Thoracic aorta (tissue), 2 donors: Measurements from ENCODE around the gene SPACA6. TPM values are rescaled to one million over a fixed set of nuclear protein-coding genes. Genes with fewer than 3 reads are reported as not detected.

ENCODE experiments used
- ATAC-seq: fragments of 150-250 bp; one replicate; pipeline ENCODE4 v1.8.0; 2017; ENCODE audit warnings: low read depth; ENCODE audit not compliant: insufficient number of reproducible peaks, low FRiP score
- DNase-seq: peaks from one replicate; pipeline ENCODE4 v3.0.0-alpha.2; 2020; ENCODE audit warnings: low spot score
- H3K27ac ChIP-seq, 2 donors: fragments of 200-600 bp; sonication (generic); 1 replicate in 1 of 2; 2 replicates in 1 of 2; pipeline ENCODE4 v1.5.1; 2016; ENCODE audit warnings: mild to moderate bottlenecking in 2 of 2, moderate library complexity in 2 of 2
- H3K27me3 ChIP-seq: fragments of 200-600 bp; sonication (generic); replicated peaks from 2 replicates; pipeline ENCODE4 v1.6.0; 2016; ENCODE audit warnings: mild to moderate bottlenecking; ENCODE audit not compliant: insufficient read depth
- H3K36me3 ChIP-seq: fragments of 200-600 bp; sonication (generic); one replicate; pipeline ENCODE4 v1.5.1; 2016
- H3K4me1 ChIP-seq, 2 donors: fragments of 200-600 bp; sonication (generic); 1 replicate in 1 of 2; 2 replicates in 1 of 2; pipeline versions ENCODE4 v1.5.1 to v1.6.0; 2016; ENCODE audit warnings: low read depth in 2 of 2, mild to moderate bottlenecking in 1 of 2; ENCODE audit not compliant: control insufficient read depth in 1 of 2
- H3K4me3 ChIP-seq: fragments of 200-600 bp; sonication (generic); 2 replicates; pipeline ENCODE4 v1.5.1; 2016; ENCODE audit warnings: mild to moderate bottlenecking
- H3K9me3 ChIP-seq: fragments of 200-600 bp; sonication (generic); 2 replicates; pipeline ENCODE4 v1.5.1; 2016
- CTCF ChIP-seq: fragments of 200-600 bp; sonication (generic); IDR thresholded peaks from one replicate; pipeline ENCODE4 v1.5.1; 2019; ENCODE audit warnings: antibody characterized with exemption
- total RNA-seq, 2 donors: library from RNA; depleted of rRNA; stranded (reverse); fragments of >200 nt; gene quantifications; one replicate each; pipeline versions ENCODE4 v1.1.0 to v1.2.3, GENCODE V29; 2016

Gene SPACA6
- total RNA-seq, 2 donors from 2014 or later: 24.1 to 72.4 TPM

- DNase-seq: no peak
- H3K27ac ChIP-seq: no peak overlapping the region
- TF ChIP-seq CTCF: no peak
These were observed 13.2 kb downstream of the SPACA6 start for GRCh38 chr19:51706296-51706695.

GRCh38 chr19:51706885-51707284, 13.8 kb downstream of the SPACA6 start:
- Histone ChIP-seq H3K4me1 (peaks cover 15 to 35% of the 10 kb centered on the region in 2 donors), H3K27me3 (no peaks in the 10 kb centered on the region), H3K27ac (no peak overlapping the region), H3K36me3 (no peaks in the 10 kb centered on the region), H3K4me3 (no peak overlapping the region), H3K9me3 (no peaks in the 10 kb centered on the region)
- DNase-seq (no peak), ATAC-seq (no peak)
- no peak for TF ChIP-seq CTCF

More at GRCh38 chr19:51706296-51706695, 13.2 kb downstream of the SPACA6 start:
- Histone ChIP-seq H3K4me1 (peaks cover 15 to 35% of the 10 kb centered on the region in 2 donors), H3K27me3 (no peaks in the 10 kb centered on the region), H3K9me3 (no peaks in the 10 kb centered on the region), H3K4me3 (no peak overlapping the region), H3K36me3 (no peaks in the 10 kb centered on the region)
- no peak for ATAC-seq

- no peak for ATAC-seq
- Histone ChIP-seq H3K27me3 (no peaks in the 10 kb centered on the region), H3K36me3 (no peaks in the 10 kb centered on the region), H3K4me3 (no peak overlapping the region), H3K4me1 (peaks cover 9 to 16% of the 10 kb centered on the region in 2 donors), H3K9me3 (no peaks in the 10 kb centered on the region), H3K27ac (no peak overlapping the region)
- DNase-seq: no peak
- TF ChIP-seq CTCF: no peak
These were observed 15.7 kb downstream of the SPACA6 start for GRCh38 chr19:51708811-51709210.

- Histone ChIP-seq H3K9me3 (no peaks in the 10 kb centered on the region), H3K27ac (no peak overlapping the region), H3K4me3 (no peak overlapping the region), H3K36me3 (no peaks in the 10 kb centered on the region), H3K27me3 (no peaks in the 10 kb centered on the region), H3K4me1 (peaks cover 7 to 13% of the 10 kb centered on the region in 2 donors)
- TF ChIP-seq CTCF: no peak
- no peak for DNase-seq
- ATAC-seq: no peak
These were observed 16.4 kb downstream of the SPACA6 start for GRCh38 chr19:51709575-51709974.

GRCh38 chr19:51710163-51710562, 17.0 kb downstream of the SPACA6 start:
- Histone ChIP-seq H3K27ac (no peak overlapping the region), H3K4me3 (no peak overlapping the region), H3K9me3 (no peaks in the 10 kb centered on the region), H3K27me3 (no peaks in the 10 kb centered on the region), H3K36me3 (no peaks in the 10 kb centered on the region), H3K4me1 (peaks cover 1 to 7% of the 10 kb centered on the region in 2 donors)
- no peak for DNase-seq
- TF ChIP-seq CTCF: no peak
- no peak for ATAC-seq
